ENCODE data around the gene PRKAA1. TPM values are rescaled to one million over a fixed set of nuclear protein-coding genes. Genes with fewer than 3 reads are reported as not detected.
"Not testable (repeated sequence)": the region's sequence is repeated elsewhere in the genome, so short reads cannot be mapped to it uniquely, and the experiment has no call there.

Gene PRKAA1
- total and polyA plus RNA-seq, 3 experiments from 2014 or later: 46.7 to 79.4 (median 73.3) TPM

- H3K4me3 ChIP-seq (ENCODE audit: low read length); H3K27ac ChIP-seq (ENCODE audit: low read depth, low read length); H3K27me3 Mint-ChIP-seq; H3K9me3 Mint-ChIP-seq; H3K36me3 ChIP-seq (ENCODE audit: insufficient read depth, low read length); DNase-seq; POLR2A ChIA-PET; H3K9me3 ChIP-seq (ENCODE audit: low read length); H3K27me3 ChIP-seq (ENCODE audit: insufficient read depth, low read length, poor library complexity, severe bottlenecking); CTCF ChIA-PET: not testable (repeated sequence)
- Mint-ChIP-seq H3K4me1 (peaks cover 69 to 84% (median 81%) of the 10 kb centered on the region in 3 donors), H3K4me3 (peak overlapping the region in 1 of 7 donors; percentile 35), H3K36me3 (peaks cover 0 to 30% (median 1%) of the 10 kb centered on the region in 3 donors), H3K27ac (peak overlapping the region in 2 of 8 donors; percentile 29 to 65)
- peaks cover 44% of the 10 kb centered on the region for H3K4me1 ChIP-seq (ENCODE audit: insufficient read depth, low read length)
Measured at GRCh38 chr5:40794340-40794739, 3.8 kb downstream of the PRKAA1 start.

DNA sequence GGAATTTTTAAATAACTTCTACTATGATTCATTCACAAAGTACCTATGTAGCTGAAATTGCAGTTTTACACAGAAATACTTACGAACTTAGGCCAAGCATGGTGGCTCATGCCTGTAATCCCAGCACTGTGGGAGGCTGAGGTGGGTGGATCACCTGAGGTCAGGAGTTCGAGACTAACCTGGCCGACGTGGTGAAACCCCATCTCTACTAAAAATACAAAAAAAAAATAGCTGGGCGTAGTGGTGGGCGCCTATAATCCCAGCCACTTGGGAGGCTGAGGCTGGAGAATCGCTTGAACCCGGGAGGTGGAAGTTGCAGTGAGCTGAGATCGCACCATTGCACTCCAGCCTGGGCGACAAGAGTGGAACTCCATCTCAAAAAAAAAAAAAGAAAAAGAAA is 5.5 kb downstream of the PRKAA1 start:
- not testable (repeated sequence) for H3K27me3 Mint-ChIP-seq
- H3K36me3 Mint-ChIP-seq: peaks cover 6 to 41% (median 11%) of the 10 kb centered on the region in 3 donors

DNA sequence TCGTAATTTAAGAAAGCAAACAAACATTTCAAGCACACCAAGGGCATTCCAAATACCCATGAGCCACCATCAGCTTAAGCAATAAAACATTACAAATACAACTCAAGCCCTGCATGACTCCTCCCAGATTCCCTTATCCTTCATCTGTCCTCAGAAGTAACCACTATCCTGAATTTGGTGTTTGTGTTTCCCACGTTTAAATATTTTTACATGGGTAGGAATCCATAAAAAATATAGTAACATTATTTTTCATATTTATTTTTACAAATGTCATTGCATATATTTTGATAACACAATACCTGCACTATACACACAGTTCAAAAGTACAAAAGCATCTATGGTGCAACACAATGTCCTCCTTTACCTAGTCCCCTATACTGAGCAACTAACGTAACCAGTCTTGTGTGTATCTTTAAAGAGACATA is 6.4 kb downstream of the PRKAA1 start:
- peaks cover 0 to 2% (median 0%) of the 10 kb centered on the region in 5 donors for H3K9me3 Mint-ChIP-seq
- Histone ChIP-seq H3K27ac (ENCODE audit: low read depth, low read length) (no peak overlapping the region), H3K36me3 (ENCODE audit: insufficient read depth, low read length) (no peaks in the 10 kb centered on the region), H3K4me1 (ENCODE audit: insufficient read depth, low read length) (peaks cover 32% of the 10 kb centered on the region), H3K4me3 (ENCODE audit: low read length) (no peak overlapping the region), H3K9me3 (ENCODE audit: low read length) (no peaks in the 10 kb centered on the region), H3K27me3 (ENCODE audit: insufficient read depth, low read length, poor library complexity, severe bottlenecking) (no peaks in the 10 kb centered on the region)
- ChIA-PET POLR2A (no interaction called here), CTCF (interaction anchor here (1.6 kb wide), 1 partner anchor 10 kb away, joined by 6 read pairs; no protein-coding TSS in a partner anchor)
- no peak overlapping the region for H3K27ac Mint-ChIP-seq
- peaks cover 6 to 41% (median 14%) of the 10 kb centered on the region in 3 donors for H3K36me3 Mint-ChIP-seq
- no peak for DNase-seq
- H3K4me1 Mint-ChIP-seq: peaks cover 72 to 91% (median 90%) of the 10 kb centered on the region in 3 donors
- H3K27me3 Mint-ChIP-seq: no peaks in the 10 kb centered on the region
- H3K4me3 Mint-ChIP-seq: no peak overlapping the region

More for the DNA sequence above, 5.5 kb downstream of the PRKAA1 start:
- H3K27ac ChIP-seq (ENCODE audit: low read depth, low read length); DNase-seq; H3K36me3 ChIP-seq (ENCODE audit: insufficient read depth, low read length); POLR2A ChIA-PET; H3K9me3 Mint-ChIP-seq; H3K9me3 ChIP-seq (ENCODE audit: low read length); H3K4me3 ChIP-seq (ENCODE audit: low read length); H3K27me3 ChIP-seq (ENCODE audit: insufficient read depth, low read length, poor library complexity, severe bottlenecking): not testable (repeated sequence)
- CTCF ChIA-PET: interaction anchor here (0.7 kb wide), 1 partner anchor 337 kb away, joined by 3 read pairs; no protein-coding TSS in a partner anchor
- peak overlapping the region in 2 of 8 donors; percentile 10 to 24 for H3K27ac Mint-ChIP-seq
- peak overlapping the region in 1 of 7 donors; percentile 27 for H3K4me3 Mint-ChIP-seq
- peaks cover 36% of the 10 kb centered on the region for H3K4me1 ChIP-seq (ENCODE audit: insufficient read depth, low read length)
- H3K4me1 Mint-ChIP-seq: peaks cover 79 to 91% (median 91%) of the 10 kb centered on the region in 3 donors

- no peaks in the 10 kb centered on the region for H3K27me3 Mint-ChIP-seq
- no peak for DNase-seq
- no peak overlapping the region for H3K4me3 ChIP-seq (ENCODE audit: low read length)
- H3K36me3 ChIP-seq (ENCODE audit: insufficient read depth, low read length): no peaks in the 10 kb centered on the region
- peaks cover 68 to 91% (median 90%) of the 10 kb centered on the region in 3 donors for H3K4me1 Mint-ChIP-seq
- H3K27me3 ChIP-seq (ENCODE audit: insufficient read depth, low read length, poor library complexity, severe bottlenecking): no peaks in the 10 kb centered on the region
- POLR2A ChIA-PET: interaction anchor here (0.6 kb wide), 1 partner anchor 136 kb away, joined by 3 read pairs; no protein-coding TSS in a partner anchor
- peaks cover 0 to 2% (median 0%) of the 10 kb centered on the region in 5 donors for H3K9me3 Mint-ChIP-seq
- no peak overlapping the region for H3K27ac ChIP-seq (ENCODE audit: low read depth, low read length)
- no peak overlapping the region for H3K4me3 Mint-ChIP-seq
- H3K27ac Mint-ChIP-seq: peak overlapping the region in 4 of 8 donors; percentile 26 to 41 (median 29)
- H3K36me3 Mint-ChIP-seq: peaks cover 8 to 46% (median 17%) of the 10 kb centered on the region in 3 donors
- CTCF ChIA-PET: interaction anchor here (1.6 kb wide), 1 partner anchor 9 kb away, joined by 6 read pairs; no protein-coding TSS in a partner anchor
- H3K9me3 ChIP-seq (ENCODE audit: low read length): no peaks in the 10 kb centered on the region
- H3K4me1 ChIP-seq (ENCODE audit: insufficient read depth, low read length): peaks cover 29% of the 10 kb centered on the region
Measured at GRCh38 chr5:40790947-40791593, 7.1 kb downstream of the PRKAA1 start.

GRCh38 chr5:40788941-40789340 is 9.2 kb downstream of the PRKAA1 start:
- H3K27me3 ChIP-seq (ENCODE audit: insufficient read depth, low read length, poor library complexity, severe bottlenecking); H3K36me3 ChIP-seq (ENCODE audit: insufficient read depth, low read length); H3K27ac ChIP-seq (ENCODE audit: low read depth, low read length); POLR2A ChIA-PET; CTCF ChIA-PET; H3K27me3 Mint-ChIP-seq; H3K4me3 ChIP-seq (ENCODE audit: low read length); H3K9me3 ChIP-seq (ENCODE audit: low read length); H3K9me3 Mint-ChIP-seq; DNase-seq: not testable (repeated sequence)
- H3K27ac Mint-ChIP-seq: peak overlapping the region in 3 of 8 donors; percentile 14 to 87 (median 43)
- H3K36me3 Mint-ChIP-seq: peaks cover 10 to 34% (median 21%) of the 10 kb centered on the region in 3 donors
- peak overlapping the region in 1 of 7 donors; percentile 20 for H3K4me3 Mint-ChIP-seq
- peaks cover 64 to 88% (median 88%) of the 10 kb centered on the region in 3 donors for H3K4me1 Mint-ChIP-seq
- peaks cover 44% of the 10 kb centered on the region for H3K4me1 ChIP-seq (ENCODE audit: insufficient read depth, low read length)

- Histone ChIP-seq H3K27ac (ENCODE audit: low read depth, low read length) (no peak overlapping the region), H3K36me3 (ENCODE audit: insufficient read depth, low read length) (no peaks in the 10 kb centered on the region), H3K4me1 (ENCODE audit: insufficient read depth, low read length) (peaks cover 43% of the 10 kb centered on the region), H3K27me3 (ENCODE audit: insufficient read depth, low read length, poor library complexity, severe bottlenecking) (no peaks in the 10 kb centered on the region), H3K9me3 (ENCODE audit: low read length) (no peaks in the 10 kb centered on the region), H3K4me3 (ENCODE audit: low read length) (no peak overlapping the region)
- Mint-ChIP-seq H3K4me1 (peaks cover 59 to 88% (median 84%) of the 10 kb centered on the region in 3 donors), H3K36me3 (peaks cover 10 to 31% (median 21%) of the 10 kb centered on the region in 3 donors), H3K27ac (peak overlapping the region in 1 of 8 donors; percentile 13), H3K27me3 (no peaks in the 10 kb centered on the region), H3K9me3 (peaks cover 0 to 2% (median 0%) of the 10 kb centered on the region in 5 donors), H3K4me3 (no peak overlapping the region)
- ChIA-PET CTCF (no interaction called here), POLR2A (no interaction called here)
- DNase-seq: no peak
Measured at GRCh38 chr5:40787986-40788385, 10.2 kb downstream of the PRKAA1 start.

- Mint-ChIP-seq H3K27ac (peak overlapping the region in 1 of 8 donors; percentile 61), H3K36me3 (peaks cover 10 to 33% (median 21%) of the 10 kb centered on the region in 3 donors), H3K4me3 (peak overlapping the region in 1 of 7 donors; percentile 29), H3K4me1 (peaks cover 63 to 94% (median 89%) of the 10 kb centered on the region in 3 donors)
- POLR2A ChIA-PET; H3K27me3 ChIP-seq (ENCODE audit: insufficient read depth, low read length, poor library complexity, severe bottlenecking); H3K9me3 Mint-ChIP-seq; H3K27ac ChIP-seq (ENCODE audit: low read depth, low read length); H3K27me3 Mint-ChIP-seq; DNase-seq; H3K9me3 ChIP-seq (ENCODE audit: low read length); H3K36me3 ChIP-seq (ENCODE audit: insufficient read depth, low read length); H3K4me3 ChIP-seq (ENCODE audit: low read length): not testable (repeated sequence)
- CTCF ChIA-PET: interaction anchor here (1.1 kb wide), 1 partner anchor 9 kb away, joined by 3 read pairs; no protein-coding TSS in a partner anchor
- peaks cover 47% of the 10 kb centered on the region for H3K4me1 ChIP-seq (ENCODE audit: insufficient read depth, low read length)
Measured at GRCh38 chr5:40786664-40787063, 11.5 kb downstream of the PRKAA1 start.

DNA sequence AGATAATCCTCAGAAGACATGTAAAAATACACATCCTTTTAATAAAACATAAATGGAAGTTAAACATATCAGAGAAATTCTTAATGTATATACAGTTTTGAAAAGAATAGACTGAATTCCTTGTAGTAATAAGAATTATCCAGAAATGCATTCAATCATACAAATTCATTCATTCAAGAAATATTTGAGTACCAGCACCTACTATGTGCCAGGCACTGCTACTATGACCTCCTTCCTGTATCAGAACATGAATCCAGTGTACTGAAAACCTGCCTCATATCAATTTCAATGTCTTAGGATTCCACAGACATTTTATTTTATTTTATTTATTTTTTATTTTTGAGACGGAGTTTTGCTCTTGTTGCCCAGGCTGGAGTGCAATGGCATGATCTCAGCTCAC is 13.3 kb downstream of the PRKAA1 start:
- H3K9me3 Mint-ChIP-seq: peaks cover 0 to 2% (median 0%) of the 10 kb centered on the region in 5 donors
- Histone ChIP-seq H3K27me3 (ENCODE audit: insufficient read depth, low read length, poor library complexity, severe bottlenecking) (no peaks in the 10 kb centered on the region), H3K36me3 (ENCODE audit: insufficient read depth, low read length) (no peaks in the 10 kb centered on the region), H3K9me3 (ENCODE audit: low read length) (no peaks in the 10 kb centered on the region), H3K4me1 (ENCODE audit: insufficient read depth, low read length) (peaks cover 38% of the 10 kb centered on the region), H3K27ac (ENCODE audit: low read depth, low read length) (no peak overlapping the region), H3K4me3 (ENCODE audit: low read length) (no peak overlapping the region)
- H3K36me3 Mint-ChIP-seq: peaks cover 10 to 34% (median 21%) of the 10 kb centered on the region in 3 donors
- ChIA-PET CTCF (no interaction called here), POLR2A (no interaction called here)
- H3K27ac Mint-ChIP-seq: no peak overlapping the region
- H3K4me3 Mint-ChIP-seq: no peak overlapping the region
- peaks cover 66 to 94% (median 89%) of the 10 kb centered on the region in 3 donors for H3K4me1 Mint-ChIP-seq
- no peaks in the 10 kb centered on the region for H3K27me3 Mint-ChIP-seq
- no peak for DNase-seq

Measured in CD8-positive, alpha-beta memory T cell (primary cell).